K562 (cell line): Measurements from ENCODE around the gene SH3D19. TPM values are rescaled to one million over a fixed set of nuclear protein-coding genes. Genes with fewer than 3 reads are reported as not detected.

Experiments
- BCOR ChIP-seq: fragments of 450-650 bp; IDR thresholded peaks from 2 replicates; pipeline ENCODE4 v1.6.1; 2016
- BMI1 ChIP-seq: fragments of 150-350 bp; IDR thresholded peaks from 2 replicates; pipeline ENCODE4 v1.6.1; 2014; ENCODE audit warnings: low read length
- BRD9 ChIP-seq: fragments of 450-650 bp; IDR thresholded peaks from 2 replicates; pipeline ENCODE4 v1.6.1; 2018; ENCODE audit warnings: low read depth; ENCODE audit not compliant: partially characterized antibody
- BRF2 ChIP-seq: IDR thresholded peaks from 3 replicates; pipeline ENCODE4 v1.6.1; 2011; ENCODE audit warnings: borderline replicate concordance, mild to moderate bottlenecking; ENCODE audit not compliant: insufficient read length, insufficient read depth
- E2F3 ChIP-seq: fragments of 250-450 bp; sonication (Bioruptor Pico); IDR thresholded peaks from 2 replicates; pipeline ENCODE4 v1.4.0; 2020; ENCODE audit warnings: mild to moderate bottlenecking
- E2F5 ChIP-seq: sonication (generic); formaldehyde crosslinking; IDR thresholded peaks from 2 replicates; pipeline ENCODE4 v1.8.0; 2022; ENCODE audit warnings: mild to moderate bottlenecking, missing genetic modification reagents
- ETS1 ChIP-seq: conservative IDR thresholded peaks from 2 replicates; pipeline ENCODE4 v1.6.1; 2011; ENCODE audit warnings: low read depth, mild to moderate bottlenecking, low read length; ENCODE audit not compliant: control insufficient read depth
- ETV6 ChIP-seq, 3 experiments: fragments of 150-350 bp in 1 of 3; sonication (generic) in 1 of 3; formaldehyde crosslinking in 1 of 3; IDR thresholded peaks; 2 replicates each; pipeline versions ENCODE4 v1.6.1 to v1.8.0; 2014 to 2022; ENCODE audit warnings: borderline replicate concordance in 2 of 3, low read depth in 2 of 3, antibody characterized with exemption in 1 of 3, low read length in 1 of 3, mild to moderate bottlenecking in 1 of 3, missing genetic modification reagents in 1 of 3
- EZH2 ChIP-seq: IDR thresholded peaks from 2 replicates; pipeline ENCODE4 v1.6.1; 2012; ENCODE audit warnings: low read depth, mild to moderate bottlenecking, inconsistent platforms, low read length, borderline replicate concordance
- MYC ChIP-seq, 2 experiments: fragments of 250-450 bp in 1 of 2; sonication (Bioruptor Pico) in 1 of 2; IDR thresholded peaks; 2 replicates each; pipeline versions ENCODE4 v1.5.1 to v1.6.1; 2012 to 2021; ENCODE audit warnings: low read depth in 2 of 2, borderline replicate concordance in 1 of 2, improper control_type of control experiment in 1 of 2, low read length in 1 of 2, mild to moderate bottlenecking in 1 of 2, moderate library complexity in 1 of 2
- NCOA2 ChIP-seq, 2 experiments: fragments of 450-650 bp; IDR thresholded peaks; 2 replicates each; pipeline ENCODE4 v1.6.1; 2018; ENCODE audit warnings: mild to moderate bottlenecking in 2 of 2, moderate library complexity in 1 of 2; ENCODE audit not compliant: partially characterized antibody in 2 of 2
- NFIX ChIP-seq: fragments of 250-450 bp; sonication (Bioruptor Pico); IDR thresholded peaks from 2 replicates; pipeline ENCODE4 v1.4.0; 2020; ENCODE audit warnings: low read depth, mild to moderate bottlenecking, moderate library complexity
- NFXL1 ChIP-seq: fragments of 450-650 bp; formaldehyde crosslinking; IDR thresholded peaks from 2 replicates; pipeline ENCODE4 v1.4.0; 2021; ENCODE audit warnings: mild to moderate bottlenecking
- NR2C1 ChIP-seq, 2 experiments: fragments of 450-650 bp; IDR thresholded peaks; 2 replicates each; pipeline ENCODE4 v1.6.1; 2017; ENCODE audit warnings: mild to moderate bottlenecking in 2 of 2, antibody characterized with exemption in 1 of 2, inconsistent platforms in 1 of 2, missing compliant biosample characterization in 1 of 2, missing genetic modification characterization in 1 of 2
- POLR3A ChIP-seq: IDR thresholded peaks from 2 replicates; pipeline ENCODE4 v1.6.1; 2011; ENCODE audit warnings: borderline replicate concordance, mild to moderate bottlenecking, moderate library complexity; ENCODE audit not compliant: insufficient read length, insufficient read depth; ENCODE audit errors: extremely low read depth
- THRB ChIP-seq: fragments of 450-650 bp; formaldehyde crosslinking; conservative IDR thresholded peaks from 2 replicates; pipeline ENCODE4 v1.4.0; 2022; ENCODE audit warnings: mild to moderate bottlenecking, missing genetic modification characterization
- TRIM28 ChIP-seq: fragments of 450-650 bp; IDR thresholded peaks from 2 replicates; pipeline ENCODE4 v1.6.1; 2017
- ZKSCAN8 ChIP-seq: fragments of 200-800 bp; sonication (Bioruptor generic); IDR thresholded peaks from 2 replicates; pipeline ENCODE4 v1.6.1; 2016; ENCODE audit warnings: missing genetic modification characterization, missing compliant biosample characterization
- ZNF717 ChIP-seq: fragments of 250-450 bp; sonication (Bioruptor Pico); IDR thresholded peaks from 2 replicates; pipeline ENCODE4 v1.5.0; 2021
- polyA plus RNA-seq, 8 experiments: library from polyadenylated mRNA; depleted of rRNA in 4 of 8; stranded (reverse) in 5 of 8; unstranded in 3 of 8; fragments of >200 nt; fragmentation: Nextera tagmentation in 2 of 8; fragmentation: Illumina TruSeq in 1 of 8; extraction: Ambion mirVana in 2 of 8; extraction: Trizol in 1 of 8; gene quantifications; 2 replicates each; pipeline versions ENCODE4 v1.2.1 to v1.2.3, GENCODE V29; 2011 to 2014; ENCODE audit warnings: inconsistent platforms in 1 of 8, missing spikeins in 1 of 8
- total RNA-seq, 7 experiments: library from RNA; depleted of rRNA in 6 of 7; stranded (reverse); fragments of >200 nt in 6 of 7; fragmentation: Illumina TruSeq in 2 of 7; extraction: Trizol in 2 of 7; gene quantifications; 2 replicates each; pipeline versions ENCODE4 v1.2.1 to v1.2.3, GENCODE V29; 2011 to 2021; ENCODE audit warnings: low replicate concordance in 1 of 7

Gene SH3D19
- total and polyA plus RNA-seq, 9 of the 15 experiments (the other 6 are each of a cell fraction or from before 2014, with no cell fraction given), result 0.42 to 2.2 (median 1.1) TPM; not detected in 6

- no peak for TF ChIP-seq EZH2
- no peak for TF ChIP-seq ZNF717
- peak; percentile 99 for TF ChIP-seq NR2C1 (IDR thresholded peaks at IDR 0.05)
- TF ChIP-seq NR2C1 (tag; IDR thresholded peaks at IDR 0.05), result peak; percentile 100
- TF ChIP-seq THRB (CRISPR knock-in tag), result no peak
- TF ChIP-seq ETV6 (IDR thresholded peaks at IDR 0.05; ENCODE audit: borderline replicate concordance in 1 of 2, low read depth in 2 of 2, low read length in 1 of 2), result no peak
- TF ChIP-seq ETV6 (CRISPR knock-in tag; IDR thresholded peaks at IDR 0.05; ENCODE audit: borderline replicate concordance), result peak; percentile 79; the same call in 1 of the 2 replicates
- 0 out of 2 replicates have a peak, but pooled peaks have one; percentile 50 for TF ChIP-seq NFXL1 (CRISPR knock-in tag)
- TF ChIP-seq BRF2, result no peak
- no peak for TF ChIP-seq BMI1
- no peak for TF ChIP-seq NFIX (CRISPR knock-in tag)
- TF ChIP-seq E2F5, result no peak; the same call in none of the 2 replicates
- peak; percentile 84 for TF ChIP-seq ETS1
- no peak for TF ChIP-seq POLR3A
- no peak for TF ChIP-seq ZKSCAN8
- TF ChIP-seq E2F3 (CRISPR knock-in tag), result no peak; the same call in 1 of the 2 replicates
- no peak for TF ChIP-seq TRIM28
- TF ChIP-seq MYC (IDR thresholded peaks at IDR 0.05; ENCODE audit: low read depth, low read length), result peak; percentile 99
- TF ChIP-seq MYC (CRISPR knock-in tag; IDR thresholded peaks at IDR 0.05; ENCODE audit: borderline replicate concordance, low read depth), result peak; percentile 96
- no peak for TF ChIP-seq NCOA2 (IDR thresholded peaks at IDR 0.05; ENCODE audit: partially characterized antibody in 2 of 2)
- peak; percentile 43; the same call in 1 of the 2 replicates for TF ChIP-seq BCOR
- peak; percentile 100 for TF ChIP-seq BRD9
Observed at GRCh38 chr4:151099229-151099975, 226.0 kb downstream of the SH3D19 start, which contains the start of gene RPS3A (continued).
